DMS53 (cell line): ENCODE data around the gene TCERG1L.

Experiments
- DNase-seq: peaks from one replicate; lab custom pipeline; 2025; lab: John Stamatoyannopoulos, UW

Gene TCERG1L

DNA sequence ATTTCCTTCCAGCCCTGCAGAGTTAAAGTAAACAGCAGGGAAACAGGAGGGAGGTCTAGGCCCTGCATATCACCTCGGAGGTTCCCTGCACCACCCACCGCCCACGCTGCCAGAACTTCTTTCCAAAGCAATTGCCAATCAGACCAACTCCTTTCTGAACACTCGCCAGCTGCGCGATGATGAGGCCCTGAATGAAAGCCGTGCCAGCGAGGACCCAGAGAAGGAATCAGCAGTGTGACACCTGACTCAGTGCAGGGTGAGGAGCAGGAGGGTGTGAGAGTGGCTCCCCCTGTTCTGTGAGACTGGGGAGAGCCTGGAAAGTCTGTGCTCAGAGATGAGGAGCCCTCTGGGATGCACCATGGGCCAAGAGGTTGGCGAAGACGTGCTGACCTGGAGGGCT, 3.3 kb upstream of the TCERG1L start:
- no peak for DNase-seq

DNA sequence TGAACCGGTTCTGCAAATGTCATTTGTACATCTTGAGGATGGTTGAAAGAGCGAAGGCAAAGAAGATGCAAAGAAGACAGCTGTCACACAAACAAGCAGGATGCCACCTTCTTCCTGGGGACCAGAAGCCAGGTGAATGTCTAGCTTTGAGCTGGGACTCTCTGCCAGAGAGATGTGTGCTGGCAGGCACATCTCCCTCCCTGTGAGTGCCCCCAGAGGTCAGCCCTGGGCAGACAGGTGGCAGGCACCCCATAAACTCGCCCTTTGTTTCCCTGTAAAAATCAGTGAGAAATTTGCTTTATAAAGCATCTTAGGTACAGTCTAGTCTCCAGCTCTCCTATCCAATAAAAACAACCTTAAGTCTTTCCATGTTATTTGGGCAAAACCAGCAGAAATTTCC, 2.6 kb upstream of the TCERG1L start:
- DNase-seq = no peak

DNA sequence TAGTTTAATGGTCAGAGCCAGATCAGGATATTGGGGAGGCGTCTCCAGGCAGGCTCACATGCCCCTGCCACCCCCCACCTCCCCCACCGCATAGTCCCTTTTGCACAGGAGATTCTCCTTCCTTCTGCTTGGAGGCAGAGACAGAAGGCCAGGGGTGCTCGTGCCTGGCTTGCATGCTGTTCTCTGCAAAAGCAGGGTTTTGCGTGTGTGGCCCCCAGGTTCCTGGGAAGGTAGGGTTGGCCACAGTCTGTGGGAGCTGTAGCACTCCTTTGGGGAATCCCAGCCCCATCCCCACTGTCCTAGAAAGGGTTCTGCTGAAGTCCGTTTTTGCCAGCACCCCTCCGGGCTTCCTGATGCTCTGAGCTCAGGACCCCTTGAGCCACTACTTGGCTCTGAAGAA, 1.9 kb upstream of the TCERG1L start:
- DNase-seq = no peak

DNA sequence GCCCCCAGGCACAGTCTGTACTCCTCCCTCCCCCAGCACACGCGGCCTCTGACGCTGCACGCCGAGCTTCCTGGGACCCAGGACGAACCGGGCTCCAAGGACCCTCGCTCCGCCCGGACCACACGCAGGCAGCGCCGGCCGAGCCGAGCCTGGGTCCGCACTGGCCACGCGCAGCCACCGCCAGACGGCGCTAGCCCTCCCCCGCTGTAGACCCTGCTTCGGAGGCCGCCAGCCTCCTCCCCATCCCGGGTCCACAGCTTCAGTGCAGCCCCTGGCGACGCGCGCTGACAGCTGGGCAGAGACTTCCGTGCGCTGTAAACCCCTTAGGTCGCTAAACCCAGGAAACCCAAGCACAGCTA, 936 bp upstream of the TCERG1L start:
- DNase-seq = no peak

DNA sequence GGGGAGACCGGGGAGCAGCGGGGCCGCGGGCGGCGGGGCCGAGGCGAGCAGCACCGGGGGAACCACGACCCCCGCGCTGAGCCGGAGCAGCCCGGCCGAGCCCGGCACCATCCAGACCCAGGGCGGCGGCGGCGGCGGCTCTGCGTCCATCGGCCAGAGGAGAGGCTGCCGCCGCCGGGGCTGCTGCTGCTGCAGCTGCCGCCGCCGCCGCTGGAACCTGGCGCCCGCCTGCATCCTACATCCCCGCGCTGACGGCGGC, 190 bp downstream of the TCERG1L start:
- DNase-seq = no peak

DNA sequence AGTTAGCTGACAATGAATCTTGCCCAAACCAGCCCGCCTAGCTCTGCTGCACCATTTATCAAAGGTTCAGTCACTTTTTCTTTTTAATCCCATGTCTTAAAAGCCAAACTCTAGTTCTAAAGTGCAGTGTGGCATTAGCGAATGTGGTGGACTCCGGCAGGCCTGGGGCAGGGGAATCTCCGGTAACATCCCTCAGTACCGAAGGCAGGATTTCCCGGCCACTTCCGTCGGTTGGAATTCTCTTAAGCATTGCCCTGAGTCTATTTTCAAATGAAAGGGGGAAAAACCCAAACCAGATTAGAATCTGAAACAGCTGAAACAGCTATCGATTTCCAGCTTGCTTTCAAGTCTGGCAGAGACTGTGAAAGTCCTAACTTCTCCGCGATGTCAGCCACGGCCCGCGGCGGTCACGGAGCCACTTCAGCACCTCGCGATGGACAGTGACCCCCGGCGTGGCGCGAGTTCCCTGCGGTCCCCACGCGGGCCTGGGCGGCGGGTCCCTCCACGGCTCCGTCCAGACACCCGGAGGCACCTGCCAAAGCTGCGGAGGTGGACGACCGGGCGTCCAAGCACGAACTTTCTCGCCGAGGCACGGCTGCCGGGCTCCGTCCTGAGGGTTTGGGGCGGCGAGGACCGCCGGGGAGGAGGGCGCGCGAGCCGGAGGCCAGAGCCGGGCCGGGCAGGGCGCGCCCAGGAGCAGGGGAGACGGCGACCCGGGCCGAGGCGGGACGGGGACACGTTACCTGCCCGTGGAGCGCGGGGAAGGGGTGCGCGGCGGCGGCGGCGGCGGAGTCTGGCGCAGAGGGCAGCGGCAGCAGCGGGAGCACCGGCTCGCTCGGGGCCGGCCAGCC, 745 bp downstream of the TCERG1L start:
- no peak for DNase-seq

DNA sequence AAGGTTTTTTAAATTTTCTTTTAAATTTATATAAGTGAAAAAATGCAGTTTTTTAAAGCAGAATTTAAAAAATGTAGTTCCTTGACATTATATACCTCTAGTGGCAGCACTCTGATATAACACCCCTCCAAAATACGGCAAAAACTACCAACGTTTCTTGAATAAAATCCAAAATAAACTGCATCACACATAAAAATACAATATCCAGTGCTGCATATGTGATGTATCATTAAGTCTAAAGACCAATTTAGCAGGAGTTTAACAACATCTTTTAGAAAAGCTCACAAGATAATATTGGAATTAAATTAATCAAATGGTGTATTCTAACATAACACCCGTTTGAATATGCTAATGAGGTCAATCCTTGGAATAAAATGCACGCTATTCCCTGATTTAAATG, 1.4 kb downstream of the TCERG1L start:
- DNase-seq = no peak

DNA sequence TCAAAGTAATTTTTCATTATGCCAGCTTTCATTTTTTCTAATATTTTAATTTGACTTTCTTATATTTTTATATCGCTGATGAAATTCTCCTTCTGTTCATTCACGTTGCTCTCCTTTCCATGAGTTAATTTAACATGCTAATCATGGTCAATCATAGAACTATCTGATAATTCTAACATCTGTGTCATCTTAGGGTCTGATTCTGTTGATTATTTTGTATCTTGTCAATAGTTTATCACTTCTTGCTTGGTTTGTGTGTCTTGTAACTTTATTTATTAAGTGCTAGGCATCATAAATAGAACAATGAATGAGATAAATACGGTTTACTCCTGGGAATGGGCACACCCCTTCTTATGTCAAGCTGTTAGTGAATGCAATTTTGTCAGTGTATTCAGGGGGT, 11.0 kb downstream of the TCERG1L start:
- DNase-seq = no peak

DNA sequence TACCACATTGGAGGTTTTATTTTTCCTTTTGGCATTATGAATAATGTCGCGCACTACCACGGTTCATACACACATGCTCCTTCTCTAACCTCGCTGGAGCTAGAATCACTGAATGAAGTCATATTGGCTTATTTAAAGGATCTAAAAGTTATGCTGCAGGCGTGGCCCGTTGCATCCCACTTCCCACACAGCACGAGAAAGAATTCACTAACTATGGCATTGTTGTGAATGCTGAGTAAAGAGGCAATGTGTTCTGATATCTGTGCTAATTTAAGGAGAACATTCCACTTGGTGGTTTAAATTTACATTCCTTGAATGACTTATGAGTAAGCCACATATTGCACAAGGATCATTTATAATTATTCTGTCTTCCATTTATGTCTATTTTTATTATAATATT, 20.7 kb downstream of the TCERG1L start:
- DNase-seq = no peak

DNA sequence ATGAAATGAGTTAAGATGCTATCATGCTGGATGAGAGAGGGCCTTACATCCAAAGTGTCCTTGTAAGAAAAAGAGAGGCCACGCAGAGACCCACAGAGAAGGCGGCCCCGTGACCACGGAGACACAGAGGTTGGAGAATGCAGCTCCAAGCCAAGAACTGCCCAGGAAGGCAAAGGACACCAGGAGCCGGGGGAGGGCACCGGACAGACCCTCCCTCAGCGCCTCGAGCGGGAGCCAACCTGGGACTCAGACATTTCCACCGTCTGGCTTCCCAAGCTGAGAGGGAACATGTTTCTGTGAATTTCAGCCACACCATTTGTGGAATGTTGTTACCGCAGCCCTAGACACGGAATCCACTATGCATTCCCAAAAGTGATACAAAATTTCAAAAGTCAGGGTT, 22.9 kb downstream of the TCERG1L start:
- DNase-seq = no peak

DNA sequence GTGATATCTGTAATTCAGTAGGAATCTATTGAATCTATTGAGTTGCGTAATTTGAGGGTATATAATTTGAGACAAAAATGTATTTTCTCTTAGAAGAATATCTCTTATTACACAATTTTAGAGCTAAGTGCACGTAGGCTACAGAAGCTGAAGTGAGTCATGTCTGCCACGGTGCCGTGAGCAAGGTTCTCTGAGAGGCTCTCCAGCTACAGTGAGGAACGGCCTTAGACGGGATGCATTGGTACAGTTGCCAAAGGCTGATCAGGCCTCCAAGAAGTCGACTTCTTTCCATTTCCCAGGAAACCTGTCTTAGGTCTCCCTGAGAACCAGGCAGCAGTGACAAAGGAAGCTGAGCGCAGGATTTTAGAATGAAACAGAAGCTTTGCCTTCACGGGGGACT, 28.6 kb downstream of the TCERG1L start:
- DNase-seq = no peak

DNA sequence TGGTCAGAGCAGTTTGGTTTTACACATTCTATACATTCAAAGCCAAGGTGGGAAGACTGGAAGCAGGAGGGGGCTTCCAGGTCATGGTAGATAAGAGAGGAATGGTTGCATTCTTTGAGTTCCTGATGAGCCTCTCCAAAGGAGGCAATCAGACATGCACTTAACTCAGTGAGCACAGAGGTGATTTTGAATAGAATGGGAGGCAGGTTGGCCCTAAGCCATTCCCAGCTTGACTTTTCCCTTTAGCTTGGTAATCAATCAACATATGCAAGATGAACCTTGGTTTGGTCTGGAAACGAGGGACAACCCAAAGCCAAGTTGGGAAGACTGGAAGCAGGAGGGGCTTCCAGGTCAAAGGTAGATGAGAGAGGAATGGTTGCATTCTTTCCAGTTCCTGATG, 31.4 kb downstream of the TCERG1L start:
- DNase-seq = no peak

DNA sequence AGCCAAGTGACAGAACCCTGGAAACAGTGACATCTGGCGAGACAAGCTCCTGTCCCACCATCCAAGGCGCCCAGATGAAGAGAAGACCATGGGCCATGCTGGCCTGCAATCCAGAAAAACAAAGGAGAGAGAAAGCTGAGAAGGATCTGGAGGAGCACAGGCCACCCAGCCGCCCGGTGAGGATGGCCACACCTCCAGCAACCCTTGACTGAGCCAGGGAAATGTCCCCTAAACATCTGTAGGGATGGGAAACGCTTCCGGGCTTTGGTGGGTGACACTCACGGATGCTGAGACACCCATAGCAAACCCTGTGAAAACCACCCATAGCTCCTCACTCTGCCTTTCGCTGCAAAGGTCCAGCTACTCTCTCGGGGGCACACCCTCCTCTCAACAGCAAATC, 32.0 kb downstream of the TCERG1L start:
- DNase-seq = no peak

DNA sequence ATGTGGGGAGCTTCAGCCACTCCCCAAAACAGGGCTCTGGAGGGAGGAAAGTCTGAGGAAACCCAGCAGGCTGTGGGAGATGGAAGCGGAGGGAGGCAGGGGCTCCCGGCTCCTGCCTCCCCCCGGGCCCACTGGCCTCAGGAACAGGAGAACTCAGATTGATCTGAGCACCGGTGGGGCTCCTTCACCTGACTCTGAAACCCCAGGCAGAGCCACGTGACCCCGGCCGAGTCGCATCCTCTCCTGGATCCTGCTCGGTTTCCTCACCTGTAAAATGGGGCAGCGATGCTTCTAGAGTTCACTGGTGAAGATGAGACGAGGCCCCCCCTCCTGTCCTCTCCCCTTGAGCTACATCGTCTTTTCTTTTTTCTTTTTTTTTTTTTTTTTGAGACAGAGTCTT, 33.6 kb downstream of the TCERG1L start:
- no peak for DNase-seq

DNA sequence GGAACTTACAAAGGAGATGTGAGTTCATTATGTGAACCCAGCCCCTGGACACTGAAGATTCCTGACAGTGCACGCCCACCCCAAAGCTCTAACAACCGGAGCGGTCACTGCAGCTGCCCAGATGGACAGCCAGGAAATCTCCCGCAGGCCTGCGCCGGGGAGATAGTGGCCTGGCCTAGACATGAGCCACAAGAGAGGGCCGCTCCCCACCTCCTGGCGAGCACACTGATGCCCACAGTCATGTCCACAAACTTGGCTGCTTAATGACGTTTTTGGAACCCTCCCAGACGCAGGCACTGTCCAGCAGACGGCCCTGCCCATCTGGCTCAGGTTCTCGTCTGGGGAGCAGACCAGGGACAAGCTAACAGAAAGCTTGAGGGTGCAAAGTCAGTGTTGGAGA, 34.2 kb downstream of the TCERG1L start:
- DNase-seq = no peak

DNA sequence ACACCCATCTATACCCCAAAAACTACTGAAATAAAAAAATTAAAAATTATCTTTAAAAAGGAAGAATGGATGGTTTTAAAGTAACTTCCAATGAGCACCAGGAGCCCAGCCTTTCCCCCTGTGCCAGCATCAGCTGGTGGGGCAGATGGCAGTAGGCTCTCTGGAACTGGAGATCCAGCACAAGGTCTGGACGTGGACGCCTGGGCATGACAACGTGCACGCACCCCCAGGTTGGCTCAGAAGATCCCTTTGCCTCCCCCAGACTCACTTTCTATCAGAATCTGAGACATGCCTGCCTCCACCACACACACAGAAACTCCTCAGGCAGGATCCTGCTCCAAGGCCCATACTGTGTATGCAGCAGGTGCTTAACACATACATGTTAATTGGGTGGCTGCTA, 35.8 kb downstream of the TCERG1L start:
- DNase-seq = no peak

DNA sequence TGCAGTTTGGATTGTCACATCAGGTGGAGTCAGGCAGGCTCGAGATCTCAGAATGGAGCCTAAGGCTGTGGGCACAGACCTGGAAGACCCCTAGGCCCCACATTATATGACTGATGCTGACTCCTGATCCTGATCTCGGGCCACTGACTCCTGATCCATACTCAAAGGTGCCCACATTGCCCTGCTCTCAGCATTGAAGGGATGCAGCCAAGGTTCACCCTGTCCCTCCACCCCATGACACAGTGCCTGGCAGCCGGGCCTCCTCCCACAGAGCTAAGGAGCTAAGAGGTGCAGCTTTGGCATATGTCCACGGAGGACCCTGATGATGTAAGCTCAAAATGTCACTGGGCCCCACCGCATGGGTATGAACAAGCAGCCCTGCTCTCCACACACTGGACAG, 36.6 kb downstream of the TCERG1L start:
- no peak for DNase-seq

DNA sequence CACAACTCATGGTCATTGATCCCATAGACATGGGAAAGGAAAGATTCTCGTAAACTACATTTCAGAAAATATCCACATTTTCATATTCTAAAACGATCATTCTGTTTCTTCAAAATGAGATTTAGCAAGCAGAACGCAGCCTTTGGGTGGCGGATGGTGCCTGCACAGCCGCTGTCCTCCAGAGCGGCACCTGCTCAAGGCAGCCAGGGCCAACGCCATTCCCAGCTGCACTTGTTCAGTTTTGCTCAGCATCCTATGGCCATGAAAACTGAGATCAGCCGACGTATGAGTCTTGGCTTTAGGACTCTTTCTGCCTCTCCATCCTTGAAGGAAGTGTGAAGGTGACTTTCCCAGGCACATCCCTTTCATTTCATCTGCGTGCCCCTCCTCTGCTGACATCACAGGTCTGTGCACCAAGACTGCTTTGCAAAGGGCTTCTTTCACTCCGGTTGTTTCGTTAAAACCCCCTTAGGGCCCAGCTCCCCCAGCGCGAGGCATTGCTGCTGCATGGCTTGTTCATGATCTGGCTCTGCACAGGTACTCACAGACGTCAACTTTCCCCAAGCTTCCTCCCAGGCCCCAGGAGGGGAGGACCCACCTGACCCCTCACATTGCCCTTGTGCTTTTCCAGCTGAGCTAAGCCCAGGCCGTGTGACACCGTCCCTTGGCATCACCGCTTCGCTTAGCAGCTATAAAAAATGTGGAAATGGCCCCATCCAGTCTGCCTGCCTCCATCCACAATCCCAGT, 37.2 kb downstream of the TCERG1L start:
- no peak for DNase-seq

DNA sequence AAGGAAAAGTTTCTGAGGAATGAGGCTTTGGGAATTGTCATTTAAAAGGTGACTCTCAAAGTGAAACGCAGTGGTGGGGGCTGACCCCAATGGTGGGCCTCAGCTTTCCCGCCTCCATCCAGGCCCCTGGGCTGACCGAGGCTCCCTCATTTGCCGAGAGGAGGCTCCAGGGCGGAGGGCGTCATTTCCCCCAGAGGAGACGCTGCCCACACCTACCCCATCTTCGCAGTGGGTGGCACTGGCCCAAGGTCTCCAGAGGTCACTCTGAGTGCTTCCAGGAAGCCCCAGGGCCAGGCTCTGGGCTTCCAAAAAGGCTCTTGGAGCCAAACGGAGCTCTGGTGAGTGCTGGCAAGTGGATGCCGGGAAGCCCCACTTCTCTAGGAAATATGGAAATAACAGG, 38.0 kb downstream of the TCERG1L start:
- no peak for DNase-seq

DNA sequence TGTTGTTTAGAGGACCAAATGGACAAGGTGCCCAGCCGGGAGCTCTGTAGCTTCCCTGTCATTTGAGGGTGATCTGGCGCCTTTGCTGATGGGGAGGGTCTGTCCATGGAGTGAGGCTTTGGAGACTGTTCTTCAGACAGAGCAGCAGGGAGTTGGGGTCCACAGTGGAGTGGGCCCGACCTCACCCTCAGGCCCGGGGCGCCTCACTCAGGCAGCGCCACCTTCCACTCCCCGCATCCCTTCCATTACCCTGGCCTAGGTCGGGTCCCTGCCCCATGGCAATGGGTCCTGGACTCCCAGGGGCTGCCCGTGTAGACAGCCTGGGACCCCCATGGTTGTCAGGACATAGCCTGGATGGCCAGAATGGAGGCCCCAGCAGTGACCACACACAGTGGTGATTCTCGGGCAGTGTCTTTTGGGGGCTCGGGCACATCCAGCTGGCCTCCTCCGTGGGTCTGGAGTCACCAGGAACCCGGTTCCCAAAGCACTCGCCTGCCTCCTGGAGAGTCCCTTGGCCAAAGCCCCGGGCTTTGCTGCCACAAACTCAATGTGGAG, 38.5 kb downstream of the TCERG1L start:
- no peak for DNase-seq

DNA sequence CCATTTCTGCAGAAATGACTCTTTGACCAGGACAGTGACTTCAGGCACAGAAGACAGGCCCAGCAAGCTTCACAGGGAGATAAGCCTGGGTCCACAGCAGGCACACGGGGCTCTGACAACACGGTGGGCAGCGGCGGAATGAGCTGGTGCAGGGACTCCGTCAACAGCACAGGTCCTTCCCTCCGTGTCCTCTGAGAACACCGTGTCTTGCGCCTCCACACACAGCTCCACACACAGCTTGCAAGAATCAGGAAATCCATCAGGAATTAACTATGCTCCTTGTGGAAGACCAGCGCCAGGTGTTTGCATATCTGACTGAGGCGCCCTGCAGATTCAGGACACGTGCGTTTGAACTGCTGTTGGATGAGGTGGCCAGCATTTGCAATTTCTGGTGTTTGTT, 39.6 kb downstream of the TCERG1L start:
- DNase-seq = no peak

DNA sequence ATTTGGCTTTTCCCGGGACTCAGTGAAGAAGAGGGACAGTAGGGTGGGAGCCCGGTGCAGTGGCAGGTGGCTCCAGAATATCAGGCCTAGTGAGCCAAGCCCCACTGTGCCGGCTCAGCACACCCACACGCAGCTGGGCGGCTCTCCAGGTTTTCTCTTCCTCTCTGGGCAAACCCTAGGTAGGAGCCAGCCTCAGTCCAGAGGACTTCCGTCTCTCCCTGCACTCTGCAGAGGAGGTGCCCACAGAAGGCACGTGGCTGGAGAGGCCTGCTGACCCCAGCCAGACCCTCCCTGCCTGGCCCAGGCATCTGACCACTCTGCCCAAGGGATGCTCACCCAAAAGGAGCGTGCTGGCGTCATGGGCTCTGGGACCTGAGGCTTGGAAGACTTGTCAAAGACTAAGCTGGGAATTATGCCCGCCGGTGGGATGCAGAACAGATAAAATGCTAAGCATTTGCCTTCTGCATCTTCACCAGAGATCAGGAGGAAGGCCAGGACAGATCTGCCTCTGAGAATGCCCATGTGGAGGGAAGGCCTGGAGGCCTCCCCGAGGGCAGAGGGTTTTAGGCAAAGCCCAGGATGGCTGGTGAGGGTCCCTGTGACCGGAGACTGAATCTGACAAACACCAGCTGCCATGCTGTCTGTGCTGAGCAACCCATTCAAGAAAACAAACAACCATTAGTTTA, 40.2 kb downstream of the TCERG1L start:
- DNase-seq = no peak
